Kasumi-1 (cell line): ENCODE results near the gene COG5.

ENCODE experiments used
- DNase-seq, 2 experiments: peaks; one replicate each; lab custom pipeline; 2025; lab: John Stamatoyannopoulos, UW

COG5 gene

GRCh38 chr7:107563775-107564552 is at the start of gene COG5, which contains the start of gene DUS4L:
TSS of gene COG5 (minus strand) at chr7:107563920. CDS start at chr7:107563896, 24 bp downstream.
TSS of gene DUS4L (plus strand) at chr7:107563971. CDS start at chr7:107567071, 3,100 bp downstream.
- peak; percentile 57 to 75 for DNase-seq

- no peak for DNase-seq
Observed at GRCh38 chr7:107613439-107613838, 49.7 kb upstream of the COG5 start.

GRCh38 chr7:107610323-107610722 is 46.6 kb upstream of the COG5 start:
- DNase-seq: no peak

GRCh38 chr7:107609811-107610261 is 46.1 kb upstream of the COG5 start:
- DNase-seq: no peak

- DNase-seq: no peak
Observed at GRCh38 chr7:107606303-107606702, 42.6 kb upstream of the COG5 start.

- DNase-seq: no peak
Observed at GRCh38 chr7:107605218-107605815, 41.6 kb upstream of the COG5 start.

- no peak for DNase-seq
Observed at GRCh38 chr7:107600816-107601215, 37.1 kb upstream of the COG5 start.

- DNase-seq: no peak
Observed at GRCh38 chr7:107599262-107599661, 35.5 kb upstream of the COG5 start.

GRCh38 chr7:107597953-107598352 is 34.2 kb upstream of the COG5 start:
- no peak for DNase-seq

- no peak for DNase-seq
Observed at GRCh38 chr7:107597582-107597916, 33.8 kb upstream of the COG5 start.

GRCh38 chr7:107596881-107597581 is 33.3 kb upstream of the COG5 start:
- DNase-seq: no peak

GRCh38 chr7:107594961-107595737 is 31.4 kb upstream of the COG5 start:
- no peak for DNase-seq

GRCh38 chr7:107593025-107593410 is 29.3 kb upstream of the COG5 start:
- DNase-seq: no peak

GRCh38 chr7:107592361-107593024 is 28.8 kb upstream of the COG5 start:
- no peak for DNase-seq

- DNase-seq: no peak
Observed at GRCh38 chr7:107591421-107591820, 27.7 kb upstream of the COG5 start.

- DNase-seq: no peak
Observed at GRCh38 chr7:107588529-107589130, 24.9 kb upstream of the COG5 start.

GRCh38 chr7:107584716-107585115 is 21.0 kb upstream of the COG5 start:
- DNase-seq: no peak

- DNase-seq: no peak
Observed at GRCh38 chr7:107582875-107583274, 19.2 kb upstream of the COG5 start.

- no peak for DNase-seq
Observed at GRCh38 chr7:107581387-107582013, 17.8 kb upstream of the COG5 start.

- no peak for DNase-seq
Observed at GRCh38 chr7:107580716-107581383, 17.1 kb upstream of the COG5 start.
